Activated CD8-positive, alpha-beta memory T cell treated with anti-CD3 and anti-CD28 coated beads for 36 hours (primary cell): ENCODE measurements around the gene ETV3. TPM values are rescaled to one million over a fixed set of nuclear protein-coding genes. Genes with fewer than 3 reads are reported as not detected.

Experiments
- CTCF ChIA-PET: fragments of 350-600 bp; sonication (Branson Sonifier 250); formaldehyde crosslinking; loops from one replicate; lab custom pipeline; 2021; ENCODE audit warnings: antibody characterized with exemption; lab: Charles Lee
- POLR2A ChIA-PET: fragments of 350-600 bp; sonication (Branson Sonifier 250); formaldehyde crosslinking; loops from one replicate; lab custom pipeline; 2021; ENCODE audit warnings: antibody characterized with exemption; lab: Charles Lee
- total RNA-seq, 2 experiments: library from RNA; stranded (reverse); gene quantifications; one replicate each; pipeline ENCODE4 v1.2.3, GENCODE V29; 2021

The ETV3 gene
- total RNA-seq, 2 experiments from 2014 or later, result 29.2 to 29.3 TPM

DNA sequence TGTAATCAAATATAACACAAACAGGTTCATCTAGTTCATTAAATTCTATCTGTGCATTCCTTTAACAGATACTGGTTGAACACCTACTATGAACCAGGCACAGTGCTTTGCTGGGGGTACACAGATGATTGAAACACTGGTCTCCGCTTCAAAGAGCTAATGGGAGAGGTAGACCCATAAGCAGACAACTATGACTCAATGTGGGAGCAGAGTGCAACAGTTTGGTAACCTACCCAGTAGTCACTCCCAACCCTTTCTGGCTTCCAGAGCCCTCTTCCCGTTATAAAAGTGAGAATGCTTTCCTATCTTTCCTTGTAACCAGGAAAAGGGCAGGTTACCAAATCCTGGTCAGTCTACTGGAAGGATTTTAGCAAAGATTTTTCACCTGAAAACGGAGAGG is 8.0 kb upstream of the ETV3 start:
- POLR2A ChIA-PET, result no interaction called here
- CTCF ChIA-PET, result interaction anchor here (0.8 to 1.3 kb wide), 4 partner anchors 10 to 56 kb away, joined by 3 to 6 read pairs (median 4); no protein-coding TSS in a partner anchor

DNA sequence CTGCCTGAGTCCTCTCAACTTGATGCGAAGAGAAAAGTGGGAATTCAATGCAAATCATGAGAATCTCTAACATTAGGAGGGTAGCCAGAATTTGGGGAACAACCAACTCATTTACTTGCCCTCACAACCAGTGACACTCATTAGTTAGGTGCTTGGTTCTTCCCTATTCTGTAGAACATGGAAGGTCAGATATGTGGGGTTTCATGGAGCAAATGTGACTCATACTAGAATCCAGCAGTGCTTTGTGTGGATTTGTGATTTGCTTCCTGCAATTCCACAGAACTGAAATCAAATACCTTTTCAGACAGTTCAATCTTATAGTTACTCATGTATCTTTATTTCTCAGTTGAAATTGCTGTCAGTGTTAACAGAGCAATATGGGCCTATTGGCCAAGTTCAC is 6.9 kb upstream of the ETV3 start:
- CTCF ChIA-PET, result interaction anchor here (3.3 kb wide), 1 partner anchor 55 kb away, joined by 12 read pairs; no protein-coding TSS in a partner anchor
- POLR2A ChIA-PET, result no interaction called here

DNA sequence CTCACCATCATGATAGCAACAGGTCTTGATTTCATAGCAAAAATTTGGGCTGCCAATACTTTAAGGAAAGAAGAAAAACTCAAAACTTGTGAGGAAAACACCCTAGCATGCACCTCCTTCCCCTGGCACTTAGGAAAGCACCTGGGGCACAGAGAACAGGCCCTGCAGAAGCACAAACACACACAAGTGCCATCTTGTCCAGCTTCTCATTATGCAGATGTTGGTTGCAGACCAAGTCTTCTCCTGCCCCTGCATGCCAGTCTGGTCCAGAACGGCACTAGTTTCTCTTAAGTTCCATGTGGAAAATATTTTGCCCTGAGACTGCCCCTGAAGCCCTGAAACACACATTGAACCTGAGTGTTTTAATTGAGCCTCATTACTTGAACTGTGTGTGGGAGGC is 6.3 kb upstream of the ETV3 start:
- ChIA-PET CTCF (interaction anchor here (3.3 kb wide), 1 partner anchor 54 kb away, joined by 12 read pairs; no protein-coding TSS in a partner anchor), POLR2A (no interaction called here)

DNA sequence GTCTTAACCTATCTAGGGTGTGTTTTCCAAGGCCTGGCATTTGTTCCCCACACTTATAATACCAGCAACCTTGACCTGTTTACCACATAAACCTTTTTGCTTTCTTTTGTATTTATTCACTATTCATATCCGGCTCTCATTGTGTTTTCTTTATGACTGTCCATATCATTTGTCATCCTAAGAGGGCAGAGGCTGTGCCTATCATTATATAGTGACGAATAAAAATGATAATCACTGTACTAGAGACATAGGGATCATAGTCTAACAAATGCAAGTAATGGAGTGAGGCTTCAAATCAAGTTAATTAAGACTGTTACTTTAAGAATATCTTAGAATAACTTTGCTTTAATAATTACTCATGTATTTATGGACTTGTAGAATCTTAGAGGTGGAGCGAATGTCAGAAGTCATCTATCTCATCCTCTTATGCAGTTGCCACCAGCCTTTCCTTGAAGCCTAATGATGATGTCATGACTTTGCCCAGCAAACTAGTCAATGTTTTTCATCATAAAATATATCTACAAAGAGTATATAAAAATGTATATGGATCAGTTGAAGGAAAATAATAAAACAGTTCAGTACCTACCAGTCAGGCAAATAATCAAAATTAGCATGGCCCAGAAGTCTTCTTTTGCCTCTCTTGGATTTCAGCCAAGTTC is 4.7 kb upstream of the ETV3 start:
- ChIA-PET POLR2A (no interaction called here), CTCF (interaction anchor here (1.4 to 3.3 kb wide), 2 partner anchors 13 to 52 kb away, joined by 4 to 12 read pairs; no protein-coding TSS in a partner anchor)

DNA sequence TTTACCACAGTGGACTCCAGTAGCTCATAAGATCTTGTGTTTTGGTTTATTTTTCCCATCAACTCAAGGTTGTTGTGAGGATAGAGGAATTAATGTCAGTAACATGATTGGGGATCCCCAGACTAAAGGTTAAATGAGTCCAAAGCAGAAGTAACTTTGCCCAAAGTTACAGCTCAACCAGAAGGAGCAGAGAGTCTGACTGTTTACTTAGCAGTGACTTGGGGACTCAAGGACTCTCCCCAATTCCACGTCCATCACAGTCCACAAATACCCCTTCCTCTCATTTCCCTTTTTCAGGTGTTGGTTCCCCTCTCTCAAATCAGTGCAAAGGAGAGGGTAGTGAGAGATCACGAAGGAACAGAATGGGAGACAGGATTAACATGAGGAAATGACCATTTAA is 4.0 kb upstream of the ETV3 start:
- ChIA-PET CTCF (interaction anchor here (1.4 to 3.3 kb wide), 2 partner anchors 14 to 52 kb away, joined by 4 to 12 read pairs; no protein-coding TSS in a partner anchor), POLR2A (no interaction called here)

DNA sequence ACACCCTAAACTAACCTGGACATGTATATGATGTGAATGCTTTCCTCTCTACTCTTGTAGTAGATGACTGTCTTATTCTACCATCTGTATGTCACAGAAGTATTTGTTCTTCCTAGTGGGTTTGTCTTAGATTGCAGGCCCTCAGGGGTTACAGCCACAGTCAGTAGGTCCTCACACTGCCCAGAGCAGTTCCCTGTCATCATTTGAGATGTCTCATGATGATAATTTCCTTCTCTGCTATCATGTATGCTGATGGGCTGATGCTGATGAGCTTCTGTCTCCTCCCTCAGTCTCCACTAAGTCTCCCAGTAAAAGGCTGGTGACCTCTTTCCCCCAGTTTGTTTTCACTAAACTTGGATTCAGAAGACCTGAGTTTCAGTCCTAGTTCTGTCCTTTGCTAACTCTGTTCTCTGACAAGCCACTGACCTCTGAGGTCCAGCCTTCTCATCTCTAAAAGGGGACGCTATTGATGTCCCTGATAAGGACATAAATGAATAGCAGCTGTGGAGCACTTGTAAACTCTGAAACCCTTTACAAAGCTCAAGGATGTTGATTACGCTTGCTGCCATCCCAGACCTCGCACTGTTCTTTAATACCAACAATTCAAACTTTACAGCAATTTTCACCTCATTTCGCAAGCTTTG is 3.1 kb upstream of the ETV3 start:
- POLR2A ChIA-PET, result no interaction called here
- CTCF ChIA-PET, result interaction anchor here (4.3 kb wide), 1 partner anchor 13 kb away, joined by 21 read pairs; no protein-coding TSS in a partner anchor

DNA sequence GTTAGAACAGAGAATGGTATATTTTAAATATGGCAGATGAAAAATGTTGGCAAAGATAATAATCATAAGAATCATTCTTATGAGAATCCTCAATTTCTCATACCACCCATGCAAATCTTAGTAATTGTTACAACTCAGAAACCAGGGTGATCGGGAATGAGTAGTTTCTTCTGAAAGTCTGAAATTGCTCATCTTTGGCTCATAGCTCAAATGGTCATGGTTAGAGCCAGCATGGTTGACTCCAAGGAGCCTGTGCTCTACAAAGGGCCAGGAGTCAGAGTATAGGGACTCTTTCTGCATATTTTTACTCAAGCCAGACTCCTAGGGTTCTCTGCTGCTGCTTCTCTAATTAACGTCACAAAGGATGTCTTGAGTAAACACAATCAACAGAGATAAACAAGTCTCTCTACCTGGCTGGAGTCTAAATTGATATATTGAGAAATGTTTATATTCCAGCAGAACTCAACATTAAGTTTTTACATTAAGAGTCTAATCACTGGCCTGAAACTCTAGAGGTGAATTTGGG is 1.9 kb upstream of the ETV3 start:
- ChIA-PET CTCF (interaction anchor here (2.4 to 4.3 kb wide), 2 partner anchors 15 to 50 kb away, joined by 12 to 21 read pairs; no protein-coding TSS in a partner anchor), POLR2A (no interaction called here)

DNA sequence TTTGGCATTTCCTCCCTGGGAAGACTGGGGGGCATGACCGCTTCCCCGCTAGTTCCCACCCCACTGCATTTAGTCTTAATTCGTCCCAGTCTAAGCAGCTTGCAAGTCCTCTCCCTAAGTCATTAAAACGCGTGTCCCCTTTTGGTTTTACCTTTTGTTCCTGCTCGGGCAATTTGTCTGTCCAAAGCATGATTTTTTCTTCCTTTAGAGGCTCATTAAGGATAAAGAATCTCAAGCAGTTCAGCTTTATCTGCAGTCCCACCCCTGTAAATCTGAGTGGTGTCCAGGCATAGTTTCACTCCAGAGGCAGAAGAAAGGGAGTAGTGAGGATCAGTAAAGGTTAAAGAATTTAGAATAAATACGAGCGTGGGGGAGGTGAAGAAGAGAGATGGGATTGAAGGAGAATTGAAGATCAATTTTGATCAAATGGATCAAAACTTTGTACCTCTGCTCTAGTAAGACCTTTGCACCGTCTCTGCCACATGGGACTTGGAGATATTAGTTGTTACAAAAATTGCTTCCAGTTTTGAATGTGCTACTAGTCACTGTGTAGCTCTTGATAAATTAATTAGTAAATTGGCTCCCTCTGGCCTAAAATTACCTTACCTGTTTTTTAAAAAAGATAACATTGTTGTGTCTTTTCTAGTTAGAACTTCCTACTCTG is 989 bp upstream of the ETV3 start:
- POLR2A ChIA-PET, result interaction anchor here (0.6 kb wide), 1 partner anchor 16 kb away, joined by 3 read pairs; no protein-coding TSS in a partner anchor

DNA sequence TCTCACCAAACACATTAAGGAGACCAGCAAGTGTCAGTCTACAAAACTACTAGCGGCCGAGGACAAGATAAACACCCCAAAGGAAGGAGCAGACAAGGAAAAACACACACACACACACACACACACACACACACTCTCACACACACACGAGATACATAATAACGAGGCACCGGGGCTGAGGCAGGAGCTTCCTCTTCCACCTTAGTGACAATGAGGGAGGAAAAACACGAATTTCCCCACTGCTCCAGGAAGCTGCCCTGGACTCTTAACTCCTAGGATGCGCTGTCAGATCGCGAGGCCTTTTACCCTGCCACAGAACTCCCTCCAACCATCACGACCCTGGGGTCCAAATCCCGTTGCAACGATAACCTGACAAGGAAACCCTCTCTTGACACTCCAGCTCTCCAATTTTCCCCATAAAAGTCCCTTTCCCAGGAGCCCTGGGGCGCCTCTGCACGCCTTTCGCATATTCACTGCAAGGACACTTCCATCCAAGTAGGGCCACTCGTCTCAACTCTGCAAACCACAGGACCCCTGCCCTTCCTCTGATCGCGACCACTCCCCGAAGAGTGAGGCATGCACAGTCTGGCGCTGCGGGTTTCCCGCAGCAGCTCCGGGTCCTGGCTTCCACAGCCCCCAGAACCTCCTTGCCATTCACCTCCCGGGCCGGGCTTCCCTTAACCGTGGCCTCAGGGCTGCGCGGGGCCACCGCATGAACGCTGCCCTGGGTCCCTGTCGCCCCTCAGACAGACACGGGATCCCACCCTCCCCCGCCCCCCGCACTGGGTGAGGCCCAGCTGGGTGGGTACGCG is 581 bp downstream of the ETV3 start:
- ChIA-PET POLR2A (interaction anchor here (0.6 kb wide), 1 partner anchor 337 kb away, joined by 3 read pairs; no protein-coding TSS in a partner anchor), CTCF (interaction anchor here (1.5 to 4.3 kb wide), 2 partner anchors 17 to 48 kb away, joined by 11 to 21 read pairs; no protein-coding TSS in a partner anchor)

More for the DNA sequence above, 989 bp upstream of the ETV3 start:
- CTCF ChIA-PET, result interaction anchor here (2.4 to 4.3 kb wide), 2 partner anchors 16 to 49 kb away, joined by 12 to 21 read pairs; no protein-coding TSS in a partner anchor

DNA sequence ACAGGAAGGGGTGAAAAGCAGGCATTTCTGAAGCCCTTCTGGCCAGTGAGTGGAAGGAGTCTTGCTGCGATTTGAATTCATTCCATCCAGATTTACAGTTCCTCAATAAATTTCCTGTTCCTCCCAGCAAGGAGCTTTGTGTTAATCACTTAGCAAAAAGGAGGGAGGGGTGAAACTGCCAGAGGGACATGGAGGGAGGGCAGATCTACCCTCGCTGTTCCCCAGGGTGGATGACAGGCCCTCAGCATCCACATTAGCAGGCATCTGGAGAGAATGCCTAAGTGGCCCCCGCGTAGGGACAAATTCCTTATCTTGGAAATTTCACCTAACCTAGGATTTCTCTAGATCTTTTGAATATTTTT is 1.2 kb downstream of the ETV3 start:
- ChIA-PET CTCF (interaction anchor here (1.5 to 4.3 kb wide), 2 partner anchors 18 to 47 kb away, joined by 11 to 21 read pairs; no protein-coding TSS in a partner anchor), POLR2A (no interaction called here)

DNA sequence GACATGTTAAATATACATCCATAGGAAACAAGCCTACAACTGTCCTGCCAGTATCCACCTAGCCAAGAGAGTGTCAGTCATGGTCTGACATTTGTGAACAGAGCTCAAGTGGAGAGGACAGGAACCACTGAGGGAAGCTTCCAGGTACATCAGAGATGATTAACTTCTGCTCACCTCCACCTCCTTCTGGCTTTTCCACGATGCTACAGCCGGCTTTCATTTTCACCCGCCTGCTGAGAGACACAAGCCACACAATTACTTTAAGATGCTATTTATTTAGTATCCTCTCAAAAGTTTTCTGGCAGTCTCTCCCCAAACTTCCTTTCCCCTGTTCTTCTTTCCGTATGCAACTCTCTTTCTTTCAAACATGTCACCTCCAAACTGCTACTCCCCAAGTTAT is 2.1 kb downstream of the ETV3 start:
- POLR2A ChIA-PET, result no interaction called here

DNA sequence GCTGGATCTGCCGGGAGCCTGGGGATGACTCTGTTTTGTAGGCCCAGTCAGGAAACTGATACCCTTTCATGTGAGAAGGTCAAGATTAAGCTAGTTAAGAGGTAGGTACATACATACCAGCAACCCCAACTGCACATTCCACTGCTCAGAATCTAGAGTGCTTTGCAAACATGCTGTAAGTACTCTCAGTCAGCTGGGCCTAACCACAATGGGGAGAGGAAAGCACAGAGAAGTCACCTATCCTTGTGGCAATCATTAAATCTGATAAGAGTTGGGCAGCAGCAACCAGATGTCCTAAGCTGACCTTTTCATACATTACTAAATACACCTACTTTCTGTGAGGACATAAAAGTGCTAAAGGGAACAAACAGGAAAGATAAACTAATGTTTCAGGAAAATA is 2.5 kb downstream of the ETV3 start:
- POLR2A ChIA-PET, result no interaction called here
- CTCF ChIA-PET, result interaction anchor here (1.0 to 3.1 kb wide), 4 partner anchors 18 to 45 kb away, joined by 3 to 12 read pairs (median 8); no protein-coding TSS in a partner anchor

More for the DNA sequence above, 2.1 kb downstream of the ETV3 start:
- CTCF ChIA-PET, result interaction anchor here (1.2 to 3.1 kb wide), 3 partner anchors 17 to 46 kb away, joined by 3 to 12 read pairs (median 11); no protein-coding TSS in a partner anchor

DNA sequence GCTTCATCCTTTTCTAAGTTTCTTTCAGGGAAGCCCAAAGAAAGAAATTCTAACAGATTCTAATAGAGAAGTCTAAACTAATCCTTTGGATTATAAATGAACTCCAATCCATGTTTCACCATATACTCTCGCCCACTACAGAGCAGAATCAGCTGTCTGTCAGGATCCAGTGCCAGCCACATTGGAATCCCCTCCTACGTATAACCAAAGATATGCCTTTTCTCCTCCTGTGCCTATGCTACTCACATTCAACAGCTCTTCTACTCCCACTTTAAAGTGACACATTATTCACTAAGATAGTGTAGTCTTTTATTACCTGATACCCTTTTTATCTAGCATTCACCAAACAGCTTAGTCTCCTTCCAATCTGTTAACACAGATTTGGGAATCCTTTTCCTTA is 3.1 kb downstream of the ETV3 start:
- CTCF ChIA-PET, result interaction anchor here (1.0 to 3.1 kb wide), 5 partner anchors 18 to 45 kb away, joined by 3 to 12 read pairs (median 4); no protein-coding TSS in a partner anchor
- POLR2A ChIA-PET, result no interaction called here

DNA sequence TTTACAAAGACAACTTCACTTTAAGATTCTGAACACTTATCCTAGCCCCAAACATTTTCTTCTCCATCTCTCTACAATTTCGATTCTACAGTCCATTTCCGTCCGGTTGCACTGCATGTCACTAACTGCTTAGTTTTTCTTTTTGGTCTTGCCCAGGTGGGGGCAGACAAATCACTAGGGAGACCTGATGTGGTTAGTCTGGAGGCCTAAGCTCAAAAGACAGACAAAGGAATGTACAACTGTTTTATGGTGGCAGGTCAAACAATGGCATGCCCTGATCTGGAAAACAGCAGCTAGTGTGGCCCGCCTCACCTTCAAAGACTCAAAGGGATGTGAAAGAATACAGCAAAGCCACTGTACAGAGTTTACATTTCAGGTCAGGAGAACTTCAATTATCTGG is 3.8 kb downstream of the ETV3 start:
- ChIA-PET POLR2A (no interaction called here), CTCF (interaction anchor here (1.2 to 3.1 kb wide), 4 partner anchors 12 to 44 kb away, joined by 3 to 12 read pairs (median 7); no protein-coding TSS in a partner anchor)

DNA sequence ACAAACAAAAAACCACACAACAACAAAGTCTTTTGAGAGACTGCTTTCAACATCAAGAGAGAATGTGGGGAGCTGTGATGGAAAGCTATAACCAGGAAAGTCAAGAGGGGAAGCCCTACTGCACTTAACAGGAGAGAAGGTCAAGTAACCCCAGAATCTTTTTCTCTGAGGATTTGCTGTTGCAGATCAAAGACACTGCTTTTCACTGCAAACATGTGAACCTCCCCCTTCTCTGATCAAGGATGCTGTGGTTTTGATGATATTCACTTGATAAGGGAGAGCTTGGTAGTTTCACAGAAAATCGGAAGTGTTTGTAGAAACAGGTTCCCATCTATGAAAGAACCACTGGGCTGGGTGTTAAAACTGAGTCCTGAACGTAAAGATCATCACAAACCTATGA is 4.8 kb downstream of the ETV3 start:
- ChIA-PET POLR2A (no interaction called here), CTCF (interaction anchor here (1.2 to 3.1 kb wide), 3 partner anchors 13 to 43 kb away, joined by 3 to 12 read pairs (median 11); no protein-coding TSS in a partner anchor)

DNA sequence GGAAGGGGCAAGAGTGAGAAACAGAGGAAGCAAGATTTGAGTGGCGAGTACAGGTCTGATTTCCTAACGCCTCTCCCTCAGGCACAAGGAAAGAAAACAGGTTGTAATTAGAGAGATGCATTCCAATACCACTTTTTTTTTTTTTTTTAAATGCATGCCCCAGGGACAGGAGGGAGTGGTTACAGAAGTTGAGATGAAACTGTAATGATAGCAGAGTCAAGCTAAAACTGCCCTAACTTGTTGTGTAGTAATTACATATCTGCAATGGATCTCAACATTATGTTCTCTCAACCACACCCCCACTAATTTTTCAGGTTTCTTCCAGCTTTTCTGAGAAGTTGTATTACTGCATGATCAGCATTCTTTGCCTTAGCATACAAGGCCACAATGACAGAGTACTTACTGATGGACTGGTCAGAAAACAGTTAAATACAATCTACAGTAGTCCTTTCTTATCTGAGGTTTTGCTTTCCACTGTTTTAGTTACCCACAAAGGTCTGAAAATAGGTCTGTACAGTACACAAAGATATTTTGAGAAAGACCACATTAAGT is 5.5 kb downstream of the ETV3 start:
- ChIA-PET POLR2A (no interaction called here), CTCF (no interaction called here)

DNA sequence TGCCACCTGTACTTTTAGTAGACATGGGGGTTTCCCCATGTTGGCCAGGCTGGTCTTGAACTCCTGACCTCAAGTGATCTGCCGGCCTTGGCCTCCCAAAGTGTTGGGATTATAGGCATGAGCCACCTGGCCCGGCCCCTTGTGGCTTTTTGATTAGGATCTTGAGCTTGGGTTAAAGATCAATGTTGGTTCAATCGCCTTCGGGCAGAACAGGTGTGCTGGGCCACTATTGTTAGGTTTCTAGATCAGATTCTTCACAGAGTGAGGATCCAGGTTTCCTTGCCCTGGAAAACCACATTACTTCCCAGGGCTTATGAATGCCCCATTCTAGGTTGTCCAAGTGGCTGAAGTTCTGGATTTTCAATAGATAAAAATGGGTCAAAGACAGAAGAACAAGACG is 6.1 kb downstream of the ETV3 start:
- ChIA-PET POLR2A (no interaction called here), CTCF (no interaction called here)

DNA sequence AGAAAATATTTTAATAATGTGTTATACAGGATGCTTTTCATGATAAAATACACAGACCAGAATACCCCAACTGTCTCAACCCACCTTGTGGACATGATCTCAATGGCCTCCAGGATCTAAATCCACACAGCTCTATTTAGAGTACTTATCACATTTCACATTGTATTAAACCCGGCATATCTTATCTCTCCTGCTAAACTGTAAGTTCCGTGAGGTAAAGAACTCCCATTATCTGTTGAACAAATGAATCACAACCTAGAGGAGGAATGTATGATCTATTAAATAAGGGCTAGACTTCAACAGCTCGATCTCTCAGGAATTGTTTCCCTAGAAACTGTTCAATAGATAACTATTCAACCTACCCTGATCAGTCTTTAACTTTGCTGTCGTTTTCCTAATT is 6.9 kb downstream of the ETV3 start:
- ChIA-PET CTCF (no interaction called here), POLR2A (no interaction called here)
